IMR-90 (cell line): ENCODE measurements around the gene NTF3. TPM values are rescaled to one million over a fixed set of nuclear protein-coding genes. Genes with fewer than 3 reads are reported as not detected.
A peak's percentile ranks its signal among the peaks of the same experiment; 100 is the strongest.

Experiments
- ATAC-seq: fragments of 200-7000 bp; cut with Tn5 transposase; 2 replicates; pipeline ENCODE4 v1.9.1; 2020; ENCODE audit warnings: low read depth, mild to moderate bottlenecking, moderate library complexity
- BruUV-seq: library from RNA; stranded (reverse); fragments of 400-500 nt; replicated peaks from 2 replicates; lab custom pipeline; 2021; lab: Mats Ljungman, UMichigan
- CTCF ChIA-PET: fragments of 300-600 bp; formaldehyde crosslinking; extraction: SDS; loops from one replicate; lab custom pipeline; 2021; ENCODE audit warnings: antibody characterized with exemption; lab: Yijun Ruan, JAX
- POLR2A ChIA-PET: fragments of 300-600 bp; sonication (Branson Sonifier 250); formaldehyde crosslinking; loops from one replicate; lab custom pipeline; 2022; ENCODE audit warnings: antibody characterized with exemption; ENCODE audit not compliant: unreplicated experiment; lab: Charles Lee
- DNase-seq: peaks from one replicate; pipeline ENCODE4 v3.0.0; 2013
- H2AFZ ChIP-seq: replicated peaks from 2 replicates; pipeline ENCODE3; 2013; ENCODE audit warnings: low read length, mild to moderate bottlenecking; ENCODE audit not compliant: poor library complexity
- H2AK5ac ChIP-seq: 2 replicates; pipeline ENCODE4 v1.6.1; 2013; ENCODE audit warnings: low read depth, low read length, inconsistent platforms
- H2AK9ac ChIP-seq: replicated peaks from 2 replicates; pipeline ENCODE3; 2013; ENCODE audit warnings: mild to moderate bottlenecking, low read depth, low read length, moderate library complexity; ENCODE audit not compliant: poor library complexity
- H2BK120ac ChIP-seq: 2 replicates; pipeline ENCODE4 v1.6.1; 2013; ENCODE audit warnings: low read depth, low read length, inconsistent platforms
- H2BK15ac ChIP-seq: 3 replicates; pipeline ENCODE4 v1.6.1; 2013; ENCODE audit warnings: low read depth, low read length, inconsistent platforms
- H2BK20ac ChIP-seq: 2 replicates; pipeline ENCODE4 v1.6.1; 2013; ENCODE audit warnings: low read depth, mild to moderate bottlenecking, inconsistent platforms, low read length, moderate library complexity
- H2BK5ac ChIP-seq: 2 replicates; pipeline ENCODE4 v1.6.1; 2013; ENCODE audit warnings: mild to moderate bottlenecking, low read depth, low read length, inconsistent platforms; ENCODE audit not compliant: poor library complexity, severe bottlenecking
- H3K14ac ChIP-seq: replicated peaks from 2 replicates; pipeline ENCODE4 v1.6.1; 2013; ENCODE audit warnings: low read depth, low read length, inconsistent platforms
- H3K18ac ChIP-seq: 2 replicates; pipeline ENCODE4 v1.6.1; 2013; ENCODE audit warnings: low read depth, low read length, control low read depth
- H3K23ac ChIP-seq: 2 replicates; pipeline ENCODE4 v1.6.1; 2013; ENCODE audit warnings: low read depth, low read length, inconsistent platforms
- H3K27ac ChIP-seq: 2 replicates; pipeline ENCODE4 v1.5.1; 2013; ENCODE audit warnings: mild to moderate bottlenecking, control low read depth, low read length; ENCODE audit not compliant: insufficient read depth
- H3K27me3 ChIP-seq: 2 replicates; pipeline ENCODE4 v1.6.1; 2013; ENCODE audit warnings: low read length; ENCODE audit not compliant: control insufficient read depth, insufficient read depth
- H3K36me3 ChIP-seq: 2 replicates; pipeline ENCODE4 v1.6.1; 2013; ENCODE audit warnings: low read length, mixed read lengths; ENCODE audit not compliant: control insufficient read depth, insufficient read depth
- H3K4ac ChIP-seq: 2 replicates; pipeline ENCODE4 v1.6.1; 2013; ENCODE audit warnings: low read depth, low read length, inconsistent platforms
- H3K4me1 ChIP-seq: 2 replicates; pipeline ENCODE4 v1.6.1; 2013; ENCODE audit warnings: low read length, mixed read lengths; ENCODE audit not compliant: control insufficient read depth, insufficient read depth
- H3K4me2 ChIP-seq: 2 replicates; pipeline ENCODE4 v1.6.1; 2013; ENCODE audit warnings: low read depth, mild to moderate bottlenecking, control low read depth, low read length, moderate library complexity
- H3K4me3 ChIP-seq: 2 replicates; pipeline ENCODE4 v1.5.1; 2013; ENCODE audit warnings: low read depth, mild to moderate bottlenecking, control low read depth, low read length, moderate library complexity; ENCODE audit not compliant: insufficient read depth
- H3K56ac ChIP-seq: 2 replicates; pipeline ENCODE4 v1.6.1; 2013; ENCODE audit warnings: low read length, inconsistent platforms; ENCODE audit not compliant: insufficient read depth; ENCODE audit errors: extremely low read depth
- H3K79me1 ChIP-seq, 2 experiments: 2 replicates each; pipeline ENCODE4 v1.6.1; 2013; ENCODE audit warnings: low read length in 2 of 2, inconsistent platforms in 1 of 2, low read depth in 1 of 2
- H3K9ac ChIP-seq: 2 replicates; pipeline ENCODE4 v1.6.1; 2013; ENCODE audit warnings: low read depth, low read length, control low read depth
- H3K9me1 ChIP-seq: 2 replicates; pipeline ENCODE4 v1.6.1; 2013; ENCODE audit warnings: low read length, inconsistent platforms; ENCODE audit not compliant: insufficient read depth
- H3K9me3 ChIP-seq: 2 replicates; pipeline ENCODE4 v1.6.1; 2013; ENCODE audit warnings: low read length; ENCODE audit not compliant: control insufficient read depth, insufficient read depth
- H4K20me1 ChIP-seq: 2 replicates; pipeline ENCODE4 v1.6.1; 2013; ENCODE audit warnings: low read length, inconsistent platforms; ENCODE audit not compliant: insufficient read depth
- H4K5ac ChIP-seq: 2 replicates; pipeline ENCODE4 v1.6.1; 2013; ENCODE audit warnings: mild to moderate bottlenecking, low read depth, low read length, control low read depth
- H4K8ac ChIP-seq, 2 experiments: 2 replicates each; pipeline ENCODE4 v1.6.1; 2013; ENCODE audit warnings: low read depth in 2 of 2, low read length in 2 of 2, control low read depth in 1 of 2, inconsistent platforms in 1 of 2
- H4K91ac ChIP-seq: 2 replicates; pipeline ENCODE4 v1.6.1; 2013; ENCODE audit warnings: low read depth, low read length, inconsistent platforms; ENCODE audit not compliant: insufficient read depth
- BHLHE40 ChIP-seq: fragments of 150-350 bp; IDR thresholded peaks from 2 replicates; pipeline ENCODE4 v1.6.1; 2016; ENCODE audit warnings: mild to moderate bottlenecking, low read depth, low read length
- CEBPB ChIP-seq: IDR thresholded peaks from 2 replicates; pipeline ENCODE4 v1.6.1; 2012; ENCODE audit warnings: low read depth, low read length, improper control_type of control experiment
- CHD1 ChIP-seq: IDR thresholded peaks from 2 replicates; pipeline ENCODE4 v1.6.1; 2012; ENCODE audit warnings: low read depth, low read length, improper control_type of control experiment
- FOS ChIP-seq: fragments of 150-350 bp; IDR thresholded peaks from 2 replicates; pipeline ENCODE4 v1.6.1; 2016; ENCODE audit warnings: low read depth, low read length
- POLR2A ChIP-seq: IDR thresholded peaks from 2 replicates; pipeline ENCODE4 v1.6.1; 2012; ENCODE audit warnings: mild to moderate bottlenecking, low read depth, low read length
- WGBS, 2 experiments: methylation state at CpG; one replicate each; pipeline versions ENCODE4 v1.1.5 to v1.1.7; 2013; ENCODE audit warnings: missing lambda C conversion rate in 2 of 2; ENCODE audit not compliant: insufficient read length in 1 of 2; ENCODE audit errors: extremely low coverage in 2 of 2; 5-methylcytosine and 5-hydroxymethylcytosine counted together
- dilution Hi-C: fragments of 300-500 bp; cut with HindIII; formaldehyde crosslinking; loops from one replicate; pipeline ENCODE4 v1.14.3; 2018; ENCODE audit warnings: low sequenced_read_pairs; ENCODE audit not compliant: unreplicated experiment
- in situ Hi-C: fragments of 300-500 bp; cut with MboI; formaldehyde crosslinking; loops from 3 replicates; pipeline ENCODE4 v1.14.3; 2019; ENCODE audit warnings: low sequenced_read_pairs, inconsistent platforms, mixed read lengths
- intact Hi-C: fragments of 100-400 bp; cut with micrococcal nuclease; formaldehyde crosslinking; loops from 2 replicates; pipeline ENCODE4 v1.10.0; 2022
- polyA plus RNA-seq, 3 experiments: library from polyadenylated mRNA; depleted of rRNA; stranded (reverse); fragments of >200 nt; gene quantifications; 2 replicates each; pipeline ENCODE4 v1.2.3, GENCODE V29; 2012; ENCODE audit warnings: low replicate concordance in 1 of 3
- total RNA-seq: library from RNA; depleted of rRNA; stranded (reverse); fragments of >200 nt; gene quantifications from 2 replicates; pipeline ENCODE4 v1.2.3, GENCODE V29; 2012
- TF ChIP-seq, protein P1 (sequence below): fragments of 150-350 bp; IDR thresholded peaks from 2 replicates; pipeline ENCODE4 v1.6.1; 2017; ENCODE audit warnings: mild to moderate bottlenecking, antibody characterized with exemption, low read length, low read depth
- TF ChIP-seq, protein P2 (sequence below): fragments of 150-350 bp; IDR thresholded peaks from 2 replicates; pipeline ENCODE4 v1.6.1; 2016; ENCODE audit warnings: low read depth, mild to moderate bottlenecking, low read length, moderate library complexity, borderline replicate concordance
- TF ChIP-seq, protein P3 (sequence below): conservative IDR thresholded peaks from 2 replicates; pipeline ENCODE4 v1.5.1; 2012; ENCODE audit warnings: mild to moderate bottlenecking, low read depth, low read length, improper control_type of control experiment

Gene NTF3
- total and polyA plus RNA-seq, 2 of the 4 experiments (the other 2 are of a cell fraction) = 12.2 to 32.4 TPM

DNA sequence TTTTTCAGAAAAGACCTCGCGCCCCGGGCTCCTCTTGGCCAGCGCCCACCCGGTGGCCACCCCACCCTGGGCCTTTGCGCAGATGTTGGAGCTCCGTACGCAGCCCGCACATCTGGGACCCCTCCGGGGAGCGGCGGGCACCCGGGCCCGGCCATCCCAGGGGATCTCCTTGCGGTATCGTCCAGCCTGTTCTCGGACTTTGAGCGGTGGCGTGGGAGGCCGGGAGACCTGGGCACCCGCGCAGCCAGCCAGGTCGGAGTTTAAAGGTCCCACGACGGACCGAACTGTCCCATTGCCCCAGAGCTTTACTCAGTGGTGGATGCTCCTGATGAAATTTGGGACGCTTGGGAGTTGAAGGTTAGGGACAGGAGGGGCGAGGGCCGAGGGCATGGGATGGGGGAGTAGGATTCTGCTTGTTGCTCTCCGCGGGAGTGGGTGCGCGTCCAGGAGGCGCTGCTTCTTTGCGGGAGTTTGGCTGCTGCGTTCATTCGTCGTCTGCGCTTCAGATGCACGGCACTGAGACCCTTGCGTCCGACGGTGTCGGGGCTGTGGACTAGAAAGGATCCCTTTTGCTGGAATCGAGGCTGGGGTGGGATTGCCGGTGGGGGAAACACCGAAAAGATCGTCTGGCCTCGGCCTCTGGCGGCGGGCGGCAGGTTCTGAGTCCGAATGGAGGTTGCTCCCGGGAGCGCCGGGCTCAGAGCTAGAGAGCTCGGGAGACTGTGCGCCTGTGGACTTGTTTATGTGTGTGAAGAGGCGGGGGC, 1.4 kb downstream of the NTF3 start:
- Histone ChIP-seq H3K4me2 (peak overlapping the region; percentile 64), H4K5ac (peak overlapping the region; percentile 27; the same call in 1 of the 2 replicates), H3K4me3 (peak overlapping the region; percentile 94), H3K4ac (peak overlapping the region; percentile 95), H3K9me3 (no peaks in the 10 kb centered on the region), H3K4me1 (peaks cover 20% of the 10 kb centered on the region), H4K91ac (peak overlapping the region; percentile 94), H3K9ac (peak overlapping the region; percentile 96), H2BK15ac (peak overlapping the region; percentile 47; the same call in 1 of the 3 replicates), H4K8ac (peak overlapping the region; percentile 49 to 85; a peak in 3 of 4 replicates), H3K18ac (peak overlapping the region; percentile 32), H3K9me1 (peaks cover 17% of the 10 kb centered on the region), H3K79me1 (peaks cover 13 to 58% of the 10 kb centered on the region in 2 experiments; a peak in 3 of 4 replicates), H2AK9ac (peak overlapping the region; percentile 94), H3K27me3 (no peaks in the 10 kb centered on the region), H3K36me3 (0 out of 2 replicates have a peak, but pooled peaks cover 2% of the 10 kb centered on the region), H3K14ac (peak overlapping the region; percentile 96), H2BK120ac (peak overlapping the region; percentile 82), H3K56ac (peak overlapping the region; percentile 74), H2BK20ac (no peak overlapping the region; the same call in 1 of the 2 replicates), H2AFZ (peak overlapping the region; percentile 86), H2AK5ac (peak overlapping the region; percentile 52; the same call in 1 of the 2 replicates), H3K27ac (peak overlapping the region; percentile 91), H4K20me1 (peaks cover 50% of the 10 kb centered on the region), H3K23ac (peak overlapping the region; percentile 96), H2BK5ac (peak overlapping the region; percentile 88)
- ATAC-seq (peak; percentile 51), DNase-seq (peak; percentile 63)
- CTCF ChIA-PET = interaction anchor here (0.8 to 1.3 kb wide), 4 partner anchors 9 to 215 kb away, joined by 3 to 5 read pairs (median 4); no protein-coding TSS in a partner anchor
- POLR2A ChIA-PET = interaction anchor here (0.6 to 0.7 kb wide), 2 partner anchors 18 to 186 kb away, joined by 3 read pairs; no protein-coding TSS in a partner anchor
- TF ChIP-seq CEBPB (no peak), FOS (no peak), CHD1 (no peak), BHLHE40 (no peak), POLR2A (peak; percentile 40; the same call in 1 of the 2 replicates)
- TF ChIP-seq, protein P1, sequence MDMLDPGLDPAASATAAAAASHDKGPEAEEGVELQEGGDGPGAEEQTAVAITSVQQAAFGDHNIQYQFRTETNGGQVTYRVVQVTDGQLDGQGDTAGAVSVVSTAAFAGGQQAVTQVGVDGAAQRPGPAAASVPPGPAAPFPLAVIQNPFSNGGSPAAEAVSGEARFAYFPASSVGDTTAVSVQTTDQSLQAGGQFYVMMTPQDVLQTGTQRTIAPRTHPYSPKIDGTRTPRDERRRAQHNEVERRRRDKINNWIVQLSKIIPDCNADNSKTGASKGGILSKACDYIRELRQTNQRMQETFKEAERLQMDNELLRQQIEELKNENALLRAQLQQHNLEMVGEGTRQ = no peak
- TF ChIP-seq, protein P2, sequence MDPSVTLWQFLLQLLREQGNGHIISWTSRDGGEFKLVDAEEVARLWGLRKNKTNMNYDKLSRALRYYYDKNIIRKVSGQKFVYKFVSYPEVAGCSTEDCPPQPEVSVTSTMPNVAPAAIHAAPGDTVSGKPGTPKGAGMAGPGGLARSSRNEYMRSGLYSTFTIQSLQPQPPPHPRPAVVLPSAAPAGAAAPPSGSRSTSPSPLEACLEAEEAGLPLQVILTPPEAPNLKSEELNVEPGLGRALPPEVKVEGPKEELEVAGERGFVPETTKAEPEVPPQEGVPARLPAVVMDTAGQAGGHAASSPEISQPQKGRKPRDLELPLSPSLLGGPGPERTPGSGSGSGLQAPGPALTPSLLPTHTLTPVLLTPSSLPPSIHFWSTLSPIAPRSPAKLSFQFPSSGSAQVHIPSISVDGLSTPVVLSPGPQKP = no peak
- TF ChIP-seq, protein P3, sequence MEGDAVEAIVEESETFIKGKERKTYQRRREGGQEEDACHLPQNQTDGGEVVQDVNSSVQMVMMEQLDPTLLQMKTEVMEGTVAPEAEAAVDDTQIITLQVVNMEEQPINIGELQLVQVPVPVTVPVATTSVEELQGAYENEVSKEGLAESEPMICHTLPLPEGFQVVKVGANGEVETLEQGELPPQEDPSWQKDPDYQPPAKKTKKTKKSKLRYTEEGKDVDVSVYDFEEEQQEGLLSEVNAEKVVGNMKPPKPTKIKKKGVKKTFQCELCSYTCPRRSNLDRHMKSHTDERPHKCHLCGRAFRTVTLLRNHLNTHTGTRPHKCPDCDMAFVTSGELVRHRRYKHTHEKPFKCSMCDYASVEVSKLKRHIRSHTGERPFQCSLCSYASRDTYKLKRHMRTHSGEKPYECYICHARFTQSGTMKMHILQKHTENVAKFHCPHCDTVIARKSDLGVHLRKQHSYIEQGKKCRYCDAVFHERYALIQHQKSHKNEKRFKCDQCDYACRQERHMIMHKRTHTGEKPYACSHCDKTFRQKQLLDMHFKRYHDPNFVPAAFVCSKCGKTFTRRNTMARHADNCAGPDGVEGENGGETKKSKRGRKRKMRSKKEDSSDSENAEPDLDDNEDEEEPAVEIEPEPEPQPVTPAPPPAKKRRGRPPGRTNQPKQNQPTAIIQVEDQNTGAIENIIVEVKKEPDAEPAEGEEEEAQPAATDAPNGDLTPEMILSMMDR = 0 out of 2 replicates have a peak, but pooled peaks have one; percentile 5
- intact Hi-C loops (loop anchor here (2.0 to 5.0 kb wide), 2 partner anchors 134 to 346 kb away; no protein-coding TSS in a partner anchor), dilution Hi-C loops (no loop called here), in situ Hi-C loops (loop anchor here (10.0 kb wide), 1 partner anchor 612 kb away; no protein-coding TSS in a partner anchor)
- BruUV-seq = no TSS peak
- WGBS, 2 experiments = 0% methylated on average over 28 of the region's 59 CpGs; no CpG with 5 or more reads in 1 of the 2 experiments
